Activated T-cell treated with anti-CD3 and anti-CD28 coated beads for 24 hours (primary cell): ENCODE results near the gene S100A8.
"Not testable (repeated sequence)": the region's sequence is repeated elsewhere in the genome, so short reads cannot be mapped to it uniquely, and the experiment has no call there.

Source experiments
- DNase-seq: peaks from one replicate; pipeline ENCODE4 v3.0.0-alpha.2; 2020; ENCODE audit warnings: low read depth

Gene S100A8

DNA sequence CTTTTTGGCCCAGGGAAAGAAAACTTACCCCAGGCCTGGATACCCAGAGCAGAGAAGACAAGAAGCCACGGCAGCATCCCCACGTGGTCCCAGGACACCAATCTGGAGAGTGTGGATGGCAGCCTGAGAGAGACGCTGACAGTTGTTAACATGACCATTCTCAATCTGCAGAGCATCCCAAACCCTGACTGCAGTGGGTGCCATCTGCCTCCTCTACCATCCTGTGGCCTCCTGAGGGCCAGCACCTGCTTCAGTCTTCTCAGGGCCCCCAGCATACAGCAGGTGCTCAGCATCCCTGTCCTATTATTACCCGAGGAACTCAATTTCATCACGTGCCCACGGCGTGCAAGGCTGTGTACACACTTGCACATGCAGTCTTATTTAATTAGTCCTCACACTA, 43.0 kb downstream of the S100A8 start:
- DNase-seq = no peak

DNA sequence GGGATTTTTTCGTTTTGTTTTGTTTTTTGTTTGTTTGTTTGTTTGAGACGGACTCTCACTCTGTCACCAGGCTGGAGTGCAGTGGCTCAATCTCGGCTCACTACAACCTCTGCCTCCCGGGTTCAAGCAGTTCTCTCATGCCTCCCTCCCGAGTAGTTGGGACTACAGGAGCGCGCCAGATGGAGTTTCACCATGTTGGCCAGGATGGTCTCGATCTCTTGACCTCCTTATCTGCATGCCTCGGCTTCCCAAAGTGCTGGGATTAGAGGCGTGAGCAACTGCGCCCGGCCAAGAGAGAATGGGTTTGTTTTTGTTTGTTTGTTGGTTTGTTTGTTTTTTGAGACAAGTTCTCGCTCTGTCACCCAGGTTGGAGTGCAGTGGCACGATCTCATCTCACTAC, 43.8 kb downstream of the S100A8 start:
- not testable (repeated sequence) for DNase-seq

DNA sequence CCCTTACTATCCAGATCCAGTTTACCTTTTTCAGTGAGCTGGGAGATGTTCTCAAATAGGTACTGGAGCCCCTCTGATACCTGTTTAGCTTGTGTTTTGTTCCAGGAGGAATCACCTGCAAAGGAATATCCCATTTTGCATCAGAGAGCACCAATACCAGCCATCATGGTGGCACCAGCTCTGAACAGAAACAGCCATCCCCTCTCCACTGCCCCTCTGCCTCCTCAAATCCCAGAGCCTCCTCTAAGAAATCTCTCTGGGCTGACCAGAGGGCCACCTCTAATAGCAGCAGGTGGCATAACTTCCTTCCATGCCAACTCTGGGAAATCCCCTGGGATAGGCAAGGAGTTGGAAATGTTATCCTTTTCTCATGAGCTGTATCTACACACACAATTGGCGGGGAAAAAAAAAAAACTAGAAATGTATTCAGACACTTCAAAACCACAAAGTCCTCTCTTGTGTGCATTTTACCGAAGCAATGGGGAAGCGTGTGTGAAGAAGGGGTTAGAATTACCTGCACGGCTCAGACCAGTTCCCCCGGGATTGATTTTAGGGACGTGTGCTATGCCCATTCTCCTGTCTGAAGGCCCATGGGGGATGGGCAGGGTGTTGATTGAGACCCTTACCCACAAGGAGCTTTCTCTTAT, 44.7 kb downstream of the S100A8 start:
- DNase-seq = no peak

DNA sequence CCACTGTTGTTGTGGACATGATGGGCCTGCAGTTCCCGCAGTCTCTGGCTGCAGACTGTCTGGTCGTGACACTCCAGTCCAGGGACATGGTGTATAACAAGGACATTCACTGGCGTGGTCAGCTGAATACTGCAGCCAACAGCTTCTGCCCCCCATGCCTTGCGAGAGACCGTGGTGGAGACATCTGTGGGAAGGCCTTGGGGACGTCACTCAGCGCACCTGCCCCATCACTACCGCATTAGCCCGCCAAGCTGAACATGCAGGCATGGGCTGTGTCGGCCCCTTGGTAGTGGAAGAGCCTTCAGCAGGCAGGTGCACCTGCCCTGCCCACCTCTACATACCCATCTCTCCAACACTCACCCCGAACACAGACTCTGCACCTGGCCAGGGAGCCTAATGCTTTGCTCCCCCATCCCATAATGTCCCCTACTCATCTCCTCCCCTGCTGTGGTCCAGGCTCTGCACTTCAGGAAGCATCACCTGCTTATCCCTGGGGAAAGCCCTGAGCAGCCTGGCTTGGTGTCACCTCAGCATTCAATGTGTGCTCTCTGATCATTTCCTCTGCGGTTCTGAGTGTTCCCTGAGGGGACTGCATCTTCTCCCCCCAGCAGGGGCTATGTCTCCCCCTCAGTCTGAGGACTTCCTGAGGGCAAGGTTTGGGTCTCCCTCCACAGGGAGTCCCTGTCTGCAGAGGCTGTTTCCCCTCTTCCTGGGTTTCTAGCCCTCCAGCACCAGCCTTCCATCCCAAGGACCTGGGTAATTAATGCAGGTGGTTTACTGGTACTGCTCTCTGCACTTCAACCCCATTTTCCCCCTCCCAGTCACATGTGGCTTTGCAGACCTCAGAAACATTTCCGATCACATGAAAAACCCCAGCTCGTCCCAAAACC, 45.4 kb downstream of the S100A8 start:
- DNase-seq = no peak

DNA sequence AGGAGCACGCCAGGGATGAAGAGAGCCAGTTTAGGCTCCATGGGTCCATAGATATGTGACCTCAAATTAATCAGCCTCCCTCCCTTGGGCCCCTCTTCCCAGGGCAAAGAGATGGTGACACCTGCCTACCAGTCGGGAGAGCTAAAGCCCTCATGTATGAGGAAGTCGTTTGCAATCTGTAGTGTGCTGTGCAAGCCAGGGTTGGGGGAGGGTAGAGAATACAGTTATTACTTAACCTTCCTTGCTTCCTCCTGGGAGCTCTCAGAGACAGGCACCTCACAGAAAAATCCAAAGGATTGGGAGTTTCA, 46.2 kb downstream of the S100A8 start:
- DNase-seq = no peak

DNA sequence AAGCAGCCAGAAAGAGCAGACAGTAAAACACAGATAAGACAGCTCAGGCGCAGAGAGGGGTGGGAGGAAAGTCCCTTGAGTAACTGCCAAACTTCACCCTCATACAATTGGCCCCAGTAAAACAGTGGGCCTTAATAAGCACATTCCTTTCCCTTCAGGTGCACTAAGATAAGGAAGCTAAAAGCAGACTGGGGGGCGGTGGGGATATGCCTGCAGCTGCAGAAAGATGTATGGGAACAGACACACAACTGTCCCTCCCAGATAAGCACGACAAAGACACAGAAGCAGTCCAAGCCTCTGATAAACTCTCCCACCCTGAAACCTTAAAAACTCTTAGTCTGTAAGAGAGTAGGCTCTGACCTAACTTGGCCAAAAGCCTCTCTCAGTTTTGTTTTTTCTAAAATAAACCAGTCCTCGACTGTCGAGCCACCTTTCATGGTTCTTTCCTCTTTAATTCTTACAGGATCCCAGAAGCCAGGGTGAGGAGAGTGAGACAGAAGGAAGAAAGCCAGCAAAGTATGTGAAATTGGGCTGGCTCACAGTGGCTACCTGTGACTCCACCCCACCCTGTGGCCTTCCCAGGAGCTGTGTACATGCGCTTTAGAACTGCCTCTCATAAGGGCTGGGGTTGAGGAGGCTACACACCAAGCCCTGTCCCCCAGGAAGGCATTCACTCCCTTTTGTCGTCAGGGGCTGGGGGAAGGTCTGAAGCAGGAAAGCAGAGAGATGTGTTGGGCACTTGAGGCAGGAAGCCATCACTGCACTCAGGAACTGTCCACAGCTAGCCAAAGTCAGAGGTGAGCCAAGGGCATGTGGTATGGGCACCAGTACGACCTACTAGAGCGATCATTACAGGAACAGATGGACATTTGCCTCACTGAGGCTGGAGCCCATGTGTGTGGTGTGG, 46.8 kb downstream of the S100A8 start:
- DNase-seq = no peak

DNA sequence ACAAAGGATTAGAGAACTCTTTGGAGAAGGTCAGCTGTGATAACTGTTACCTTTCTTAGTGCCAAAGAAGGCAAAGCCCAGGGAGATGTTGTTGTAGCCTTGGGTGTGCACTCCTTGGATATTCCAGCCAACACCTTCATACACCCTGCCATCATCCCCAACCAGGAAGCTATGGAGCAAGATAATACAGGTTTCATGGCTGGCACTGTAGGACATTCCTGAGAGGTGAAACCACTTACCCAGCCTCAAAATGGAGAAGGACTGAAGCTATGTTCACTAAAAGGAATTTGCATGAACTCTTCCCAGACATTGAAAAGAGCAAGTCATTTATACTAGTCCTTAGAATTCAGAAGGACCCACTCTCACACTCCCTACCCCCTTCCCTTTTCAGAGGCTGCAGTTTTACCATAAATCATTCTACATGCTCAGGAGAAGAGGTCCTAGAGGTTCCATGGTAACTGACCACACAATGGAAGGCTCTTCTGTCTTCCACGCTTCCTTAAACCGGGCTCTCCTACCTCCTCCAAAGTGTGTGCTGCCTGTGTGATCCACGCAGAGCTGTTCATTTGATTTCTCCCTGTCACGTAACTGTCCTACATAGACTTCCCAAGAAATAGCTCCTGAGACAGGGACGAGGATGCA, 47.7 kb downstream of the S100A8 start:
- DNase-seq = no peak

DNA sequence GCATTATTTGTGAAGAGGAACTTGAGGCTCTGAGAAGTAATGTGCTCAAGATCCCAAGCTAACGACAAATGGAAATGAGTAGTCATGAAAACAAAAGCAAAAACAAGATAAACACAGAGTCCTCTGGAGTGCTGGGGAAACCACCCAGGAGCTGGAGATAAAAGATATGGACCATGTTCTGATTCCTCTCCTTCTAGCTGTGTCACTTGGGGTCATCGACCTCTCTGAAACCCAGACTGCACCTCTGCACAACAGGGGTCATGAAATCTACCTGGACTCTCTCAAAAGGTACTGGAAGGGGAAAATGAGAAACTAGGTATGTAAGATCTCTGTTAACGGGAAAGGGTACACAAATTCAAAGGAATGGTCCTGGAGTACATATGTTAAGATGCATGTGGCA, 48.7 kb downstream of the S100A8 start:
- no peak for DNase-seq

DNA sequence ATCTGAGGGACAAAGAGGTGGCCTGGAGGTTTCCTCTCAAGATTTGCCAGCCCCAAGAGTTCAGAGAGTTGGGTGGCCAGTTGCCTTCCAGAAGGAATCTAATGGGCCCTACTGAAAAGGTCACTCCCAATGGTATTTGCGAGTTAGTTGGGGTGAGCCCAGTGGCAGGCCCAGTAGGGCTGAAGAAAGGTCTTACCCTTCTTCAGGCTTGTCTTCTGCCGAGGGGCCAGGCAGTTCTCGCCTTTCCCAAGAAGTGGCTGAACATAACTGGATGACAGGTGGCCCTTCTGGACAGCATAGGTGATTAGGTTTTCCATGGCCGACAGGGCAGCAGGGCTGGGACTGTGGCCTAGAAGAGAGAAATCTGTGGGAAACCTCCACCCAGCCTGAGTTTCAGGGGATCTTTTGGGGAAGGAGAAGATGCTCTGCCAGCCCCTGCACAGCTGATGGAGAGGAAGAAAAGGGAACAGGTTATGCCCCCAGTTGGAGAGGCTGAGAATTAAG, 49.4 kb downstream of the S100A8 start:
- DNase-seq = no peak

DNA sequence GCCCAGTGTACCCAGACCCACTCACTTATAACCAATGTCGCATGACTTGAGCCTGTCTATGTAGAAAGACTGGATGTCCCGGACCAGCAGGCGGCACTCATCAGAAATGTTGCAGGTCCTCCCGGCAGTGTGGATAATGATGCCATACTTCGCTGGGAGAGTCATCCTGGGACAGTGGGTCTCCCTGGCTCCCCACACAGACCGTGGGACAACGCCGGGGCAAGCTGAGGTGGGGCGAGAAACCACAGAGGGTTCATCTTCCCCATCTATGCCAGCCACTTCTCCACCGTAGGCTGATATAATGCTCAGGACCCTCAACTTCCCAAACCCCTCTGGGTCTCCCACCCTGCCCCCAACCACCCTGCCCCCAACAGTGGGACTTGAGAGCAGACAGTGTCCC, 50.5 kb downstream of the S100A8 start:
- DNase-seq = no peak
